ENCODE measurements around the gene SLC25A48.

Gene SLC25A48

GRCh38 chr5:135883026-135883425 is 48.6 kb downstream of the SLC25A48 start:
- no peak for TF ChIP-seq EZH2phosphoT487 (IDR thresholded peaks at IDR 0.05; ENCODE audit: borderline replicate concordance)
- no peak for TF ChIP-seq CTCF (conservative IDR thresholded peaks at IDR 0.05; ENCODE audit: low read length)
- Histone ChIP-seq H3K9me2 (replicated peaks; ENCODE audit: low read depth, low read length) (no peaks in the 10 kb centered on the region), H3K79me2 (ENCODE audit: insufficient read depth, low read length) (no peaks in the 10 kb centered on the region), H4K20me1 (ENCODE audit: insufficient read depth, low read length, poor library complexity, severe bottlenecking) (no peaks in the 10 kb centered on the region), H3K4me2 (ENCODE audit: low read depth, low read length, poor library complexity, severe bottlenecking) (no peak overlapping the region), H3K9me3 (ENCODE audit: insufficient read depth, low read depth, low read length) (no peaks in the 10 kb centered on the region), H3F3A (ENCODE audit: low read depth) (no peaks in the 10 kb centered on the region), H3K27me3 (ENCODE audit: insufficient read depth, low read length, poor library complexity, severe bottlenecking) (no peaks in the 10 kb centered on the region), H2AFZ (ENCODE audit: low read length) (no peak overlapping the region), H3K4me3 (ENCODE audit: low read length, poor library complexity, severe bottlenecking) (no peak overlapping the region), H3K9ac (ENCODE audit: low read depth, low read length, poor library complexity, severe bottlenecking) (no peak overlapping the region), H3K36me3 (ENCODE audit: insufficient read depth, low read length) (no peaks in the 10 kb centered on the region), H3K4me1 (ENCODE audit: insufficient read depth, low read length, poor library complexity, severe bottlenecking) (peaks cover 6% of the 10 kb centered on the region)

DNA sequence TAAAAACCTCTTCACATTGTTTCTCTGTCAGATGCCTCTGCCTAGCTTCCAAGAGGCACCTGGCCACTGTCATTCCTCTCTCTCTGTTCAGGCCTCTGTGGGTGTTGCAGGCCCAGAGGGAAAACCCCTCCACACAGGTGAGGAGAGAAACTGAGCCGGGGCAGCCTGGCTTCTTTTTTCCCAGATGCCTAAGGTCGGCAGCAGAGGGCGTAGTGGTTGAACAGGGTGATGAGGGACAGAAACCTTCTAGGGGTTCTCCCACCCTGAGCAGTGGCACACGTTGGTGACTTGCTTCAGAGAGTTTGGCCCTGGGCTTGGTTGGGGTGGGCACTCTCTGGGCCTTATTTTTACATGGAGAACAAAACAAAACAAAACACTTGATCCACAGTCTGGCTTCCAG is 49.0 kb downstream of the SLC25A48 start:
- TF ChIP-seq CTCF (conservative IDR thresholded peaks at IDR 0.05; ENCODE audit: low read length) (peak; percentile 57), EZH2phosphoT487 (IDR thresholded peaks at IDR 0.05; ENCODE audit: borderline replicate concordance) (no peak)
- no peak overlapping the region for H3K4me3 ChIP-seq (ENCODE audit: low read length, poor library complexity, severe bottlenecking)
- H3K36me3 ChIP-seq (ENCODE audit: insufficient read depth, low read length), result no peaks in the 10 kb centered on the region
- no peak overlapping the region for H3K9ac ChIP-seq (ENCODE audit: low read depth, low read length, poor library complexity, severe bottlenecking)
- H3K4me2 ChIP-seq (ENCODE audit: low read depth, low read length, poor library complexity, severe bottlenecking), result no peak overlapping the region
- peaks cover 6% of the 10 kb centered on the region for H3K4me1 ChIP-seq (ENCODE audit: insufficient read depth, low read length, poor library complexity, severe bottlenecking)
- no peak overlapping the region for H2AFZ ChIP-seq (ENCODE audit: low read length)
- no peaks in the 10 kb centered on the region for H3K79me2 ChIP-seq (ENCODE audit: insufficient read depth, low read length)
- H3K9me3 ChIP-seq (ENCODE audit: insufficient read depth, low read depth, low read length), result no peaks in the 10 kb centered on the region
- H3F3A ChIP-seq (ENCODE audit: low read depth), result no peaks in the 10 kb centered on the region
- no peaks in the 10 kb centered on the region for H4K20me1 ChIP-seq (ENCODE audit: insufficient read depth, low read length, poor library complexity, severe bottlenecking)
- H3K27me3 ChIP-seq (ENCODE audit: insufficient read depth, low read length, poor library complexity, severe bottlenecking), result no peaks in the 10 kb centered on the region
- H3K9me2 ChIP-seq (replicated peaks; ENCODE audit: low read depth, low read length), result no peaks in the 10 kb centered on the region

GRCh38 chr5:135885031-135885430 is 50.6 kb downstream of the SLC25A48 start:
- no peaks in the 10 kb centered on the region for H3K79me2 ChIP-seq (ENCODE audit: insufficient read depth, low read length)
- no peaks in the 10 kb centered on the region for H3K9me3 ChIP-seq (ENCODE audit: insufficient read depth, low read depth, low read length)
- no peaks in the 10 kb centered on the region for H3F3A ChIP-seq (ENCODE audit: low read depth)
- no peaks in the 10 kb centered on the region for H3K27me3 ChIP-seq (ENCODE audit: insufficient read depth, low read length, poor library complexity, severe bottlenecking)
- no peaks in the 10 kb centered on the region for H3K9me2 ChIP-seq (replicated peaks; ENCODE audit: low read depth, low read length)
- no peak overlapping the region for H3K4me2 ChIP-seq (ENCODE audit: low read depth, low read length, poor library complexity, severe bottlenecking)
- no peak for TF ChIP-seq CTCF (conservative IDR thresholded peaks at IDR 0.05; ENCODE audit: low read length)
- no peaks in the 10 kb centered on the region for H4K20me1 ChIP-seq (ENCODE audit: insufficient read depth, low read length, poor library complexity, severe bottlenecking)
- no peak overlapping the region for H3K4me3 ChIP-seq (ENCODE audit: low read length, poor library complexity, severe bottlenecking)
- H3K4me1 ChIP-seq (ENCODE audit: insufficient read depth, low read length, poor library complexity, severe bottlenecking), result peaks cover 6% of the 10 kb centered on the region
- no peak overlapping the region for H3K9ac ChIP-seq (ENCODE audit: low read depth, low read length, poor library complexity, severe bottlenecking)
- no peaks in the 10 kb centered on the region for H3K36me3 ChIP-seq (ENCODE audit: insufficient read depth, low read length)
- no peak overlapping the region for H2AFZ ChIP-seq (ENCODE audit: low read length)
